DMS153 (cell line): ENCODE data around the gene ZNG1F.
"Not testable (repeated sequence)": the region's sequence is repeated elsewhere in the genome, so short reads cannot be mapped to it uniquely, and the experiment has no call there.

Source experiments
- DNase-seq: peaks from one replicate; lab custom pipeline; 2025; lab: John Stamatoyannopoulos, UW

Gene ZNG1F

GRCh38 chr9:41189217-41189616 is at the start of gene ZNG1F:
Gene ZNG1F, minus strand, starts transcription at chr9:41189317. Its CDS starts 59 bp downstream, at chr9:41189258.
- DNase-seq, result not testable (repeated sequence)

DNA sequence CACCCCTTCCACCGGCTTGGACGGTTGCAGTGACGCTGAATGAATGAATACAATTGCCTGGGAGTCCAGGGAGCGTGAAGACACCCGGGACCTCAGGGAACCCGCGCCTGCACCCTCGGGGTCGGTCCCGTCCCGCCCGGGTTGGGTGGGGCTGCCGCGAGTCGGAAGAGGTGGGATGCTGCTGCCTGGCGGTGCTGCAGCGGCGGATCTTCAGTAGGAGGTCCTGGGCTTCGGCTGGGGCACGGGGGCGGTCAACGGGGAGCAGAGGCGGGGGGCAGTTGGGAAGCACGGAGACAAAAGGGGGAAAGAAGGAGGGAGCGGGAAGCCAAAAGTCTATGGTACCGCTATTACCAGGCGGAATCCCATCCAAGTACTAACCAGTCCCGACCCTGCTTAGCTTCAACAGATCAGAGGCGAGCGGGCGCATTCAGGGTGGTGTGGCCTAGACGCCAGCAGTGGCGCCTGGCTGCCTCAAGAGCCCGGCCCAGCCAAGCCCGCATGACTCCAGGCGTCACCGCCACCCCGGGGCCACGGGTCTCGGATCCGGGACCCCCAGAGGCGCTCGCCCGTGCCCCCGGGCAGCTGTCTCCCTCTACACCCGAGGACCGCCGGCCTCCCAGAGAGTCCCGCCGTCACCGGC is 48.1 kb upstream of the ZNG1F start:
- DNase-seq, result not testable (repeated sequence)

GRCh38 chr9:41236486-41237109 is 47.5 kb upstream of the ZNG1F start:
- not testable (repeated sequence) for DNase-seq

DNA sequence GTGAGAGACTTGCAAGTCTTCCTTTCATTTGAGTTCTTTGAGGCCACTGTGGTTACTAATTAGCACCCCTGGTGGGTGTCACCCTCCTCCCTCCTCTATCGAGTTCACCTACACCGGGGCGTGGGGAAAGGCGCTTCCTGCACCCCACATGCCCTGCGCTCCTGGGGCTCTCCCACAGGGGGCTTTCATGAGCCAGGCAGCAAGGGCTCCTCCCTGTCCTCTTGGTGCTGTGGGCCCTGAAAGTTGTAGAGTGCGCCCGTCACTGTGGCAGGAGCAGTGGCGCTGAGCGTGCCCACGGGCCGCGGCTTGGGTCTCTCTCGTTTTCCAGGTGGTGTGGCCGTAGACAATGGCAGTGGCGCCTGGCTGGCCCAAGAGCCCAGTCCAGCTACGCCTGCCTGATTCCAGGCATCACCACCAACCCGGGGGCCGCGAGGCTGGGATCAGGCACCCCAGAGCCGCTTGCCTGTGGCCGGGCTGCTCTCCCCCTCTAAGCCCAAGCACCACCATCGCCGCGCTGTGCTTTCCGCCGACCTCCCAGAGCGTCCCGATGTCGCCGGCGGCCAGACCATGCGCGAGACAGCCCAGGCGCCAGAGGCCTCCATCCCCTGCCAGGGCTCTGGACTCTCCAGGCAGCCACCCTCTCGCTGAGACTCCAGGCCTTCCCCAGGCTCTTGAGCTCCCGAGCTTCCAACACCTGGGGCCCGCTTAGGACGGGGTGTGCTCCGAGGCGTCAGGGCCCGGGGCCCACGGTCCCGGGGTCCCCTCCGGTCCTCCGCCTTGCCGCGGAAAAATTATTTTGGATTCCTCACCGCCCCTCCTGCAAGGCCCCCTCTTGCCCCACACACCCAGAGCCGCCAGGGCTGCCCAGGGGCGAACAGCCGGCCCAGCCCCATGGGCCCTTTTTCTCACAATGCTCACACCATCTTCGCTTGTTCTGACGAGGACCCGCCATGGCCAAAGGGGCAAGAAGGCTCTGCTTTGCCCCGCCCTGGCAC is 46.0 kb upstream of the ZNG1F start:
- not testable (repeated sequence) for DNase-seq

DNA sequence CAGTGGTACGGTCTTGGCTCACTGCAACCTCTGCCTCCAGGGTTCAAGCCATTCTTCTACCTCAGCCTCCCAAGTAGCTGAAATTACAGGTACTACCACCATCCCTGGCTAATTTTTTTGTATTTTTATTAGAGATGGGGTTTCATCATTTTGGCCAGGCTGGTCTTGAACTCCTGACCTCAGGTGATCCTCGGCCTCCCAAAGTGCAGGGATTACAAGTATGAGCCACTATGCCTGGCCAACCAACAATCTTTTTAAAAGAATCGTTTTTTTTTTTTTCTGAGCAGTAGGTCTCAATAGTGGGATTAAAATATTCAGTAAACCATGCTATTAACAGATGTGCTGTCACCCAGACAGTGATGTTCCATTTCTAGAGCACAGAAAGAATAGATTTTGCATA is 45.1 kb upstream of the ZNG1F start:
- not testable (repeated sequence) for DNase-seq

- not testable (repeated sequence) for DNase-seq
Measured at GRCh38 chr9:41232326-41232725, 43.2 kb upstream of the ZNG1F start.

DNA sequence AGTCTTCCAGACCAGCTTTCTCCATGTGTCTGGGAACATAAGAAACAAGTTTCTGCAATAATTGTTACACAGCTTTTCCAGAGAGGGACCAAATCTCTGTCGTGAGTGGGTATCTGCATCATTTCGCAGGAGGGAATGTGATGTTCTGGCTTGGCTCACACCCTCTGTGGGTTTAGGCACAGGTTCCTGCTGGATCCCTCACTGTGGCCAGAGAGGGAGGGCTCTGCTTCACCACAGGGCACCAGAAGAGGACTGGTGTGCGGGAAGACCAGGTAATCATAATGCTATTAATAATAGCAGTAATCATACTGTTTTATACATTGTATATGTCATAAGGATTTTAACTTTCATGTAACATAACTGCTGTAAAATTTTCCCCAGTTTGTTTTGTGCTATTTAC is 41.3 kb upstream of the ZNG1F start:
- DNase-seq, result not testable (repeated sequence)

DNA sequence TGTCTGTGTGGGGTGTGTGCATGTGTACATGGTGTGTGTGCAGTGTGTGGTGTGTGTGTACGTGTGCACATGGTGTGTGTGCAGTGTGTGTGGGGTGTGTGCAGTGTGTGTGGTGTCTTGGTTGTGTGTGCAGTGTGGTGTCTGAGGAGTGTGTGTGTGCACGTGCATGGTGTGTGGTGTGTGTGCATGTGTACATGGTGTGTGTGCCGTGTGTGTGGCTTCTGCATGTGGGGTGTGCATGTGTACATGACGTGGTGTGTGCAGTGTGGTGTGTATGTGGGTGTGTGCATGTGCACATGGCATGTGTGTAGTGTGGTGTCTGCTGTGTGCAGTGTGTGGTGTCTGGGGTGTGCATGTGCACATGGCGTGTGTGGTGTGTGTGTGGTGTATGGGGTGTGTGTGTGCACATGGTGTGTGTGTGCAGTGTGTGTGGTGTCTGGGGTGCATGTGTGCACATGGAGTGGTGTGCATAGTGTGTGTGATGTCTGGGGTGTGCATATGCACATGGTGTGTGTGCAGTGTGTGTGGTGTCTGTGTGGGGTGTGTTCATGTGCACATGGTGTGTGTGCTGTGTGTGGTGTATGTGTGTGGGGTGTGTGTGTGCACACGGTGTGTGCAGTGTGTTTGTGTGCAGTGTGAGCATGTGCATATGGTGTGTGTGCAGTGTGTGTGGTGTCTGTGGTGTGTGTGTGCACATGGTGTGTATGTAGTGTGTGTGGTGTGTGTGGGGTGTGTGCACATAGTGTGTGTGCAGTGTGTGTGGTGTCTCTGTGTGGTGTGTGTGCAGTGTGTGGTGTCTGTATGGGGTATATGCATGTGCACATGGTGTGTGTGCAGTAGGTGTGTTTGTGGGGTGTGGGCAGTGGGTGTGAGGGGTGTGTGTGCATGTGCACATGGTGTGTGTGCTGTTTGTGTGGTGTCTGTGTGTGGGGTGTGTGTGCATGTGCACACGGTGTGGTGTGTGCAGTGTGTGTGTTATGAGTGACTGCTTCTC is 40.6 kb upstream of the ZNG1F start:
- no peak for DNase-seq

GRCh38 chr9:41219831-41220230 is 30.7 kb upstream of the ZNG1F start:
- DNase-seq, result not testable (repeated sequence)

- DNase-seq, result not testable (repeated sequence)
Measured at GRCh38 chr9:41188439-41188838, 678 bp downstream of the ZNG1F start.

DNA sequence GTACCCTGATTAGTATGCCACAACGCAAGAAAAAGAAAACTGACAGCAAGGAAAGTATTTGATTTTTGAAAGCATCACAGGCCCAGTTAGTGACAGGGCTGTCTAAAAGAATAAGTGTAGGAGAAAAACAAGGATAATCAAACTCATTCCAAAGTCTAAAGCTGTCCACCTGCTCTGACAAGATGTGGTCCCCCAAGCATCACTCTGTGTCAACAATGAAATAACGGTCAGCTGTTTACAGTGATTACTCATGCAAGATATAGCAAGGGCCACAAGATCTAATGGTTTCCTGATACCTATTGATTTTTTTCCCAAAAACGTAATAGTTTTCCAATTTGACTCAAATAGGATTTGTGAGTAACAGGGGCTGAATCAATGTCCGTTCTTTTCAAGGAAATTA is 14.1 kb downstream of the ZNG1F start:
- not testable (repeated sequence) for DNase-seq

GRCh38 chr9:41150116-41150515 is 39.0 kb downstream of the ZNG1F start:
- not testable (repeated sequence) for DNase-seq

DNA sequence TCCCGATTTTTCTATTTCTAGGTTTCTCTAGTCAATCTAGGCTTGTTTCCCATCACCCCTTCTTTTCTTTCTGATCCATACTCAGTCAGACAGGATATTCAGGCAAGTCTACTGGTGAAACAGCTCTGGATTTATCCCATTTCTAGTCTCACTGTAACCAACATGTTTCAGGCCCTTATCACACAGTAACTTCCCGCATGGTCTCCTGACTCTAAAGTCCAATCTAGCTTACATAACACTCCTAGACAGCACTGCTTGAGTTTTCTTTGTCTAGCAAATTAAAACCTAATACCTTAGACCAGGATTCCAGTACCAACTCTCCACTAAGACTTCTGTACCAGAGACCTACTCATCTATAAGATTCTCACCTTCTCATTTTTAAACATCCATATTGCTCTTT is 47.2 kb downstream of the ZNG1F start:
- DNase-seq, result not testable (repeated sequence)

DNA sequence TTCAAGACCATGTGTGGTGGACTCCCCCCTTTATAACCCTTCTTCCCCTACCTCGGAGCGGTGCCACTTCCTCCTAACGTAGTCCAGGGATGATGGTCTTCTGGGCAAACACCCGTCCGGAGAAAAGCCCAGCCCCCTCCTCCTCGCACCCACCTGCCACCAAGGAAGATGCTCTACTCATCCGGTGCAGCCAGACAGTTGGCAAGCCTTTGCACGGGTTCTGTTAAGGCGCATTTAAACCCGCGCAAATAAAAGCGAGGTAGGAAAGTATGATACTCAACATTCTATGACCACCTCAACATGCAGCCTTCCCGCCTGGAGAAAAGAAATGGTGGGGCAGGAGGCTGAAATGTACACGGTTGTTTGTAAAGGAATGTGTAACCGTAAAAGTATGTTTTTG is 60.5 kb downstream of the ZNG1F start, which contains the start of gene FOXD4L6:
Gene FOXD4L6 (minus strand): TSS at position 101 of the 400 bp plus-strand sequence. CDS start 298 bp downstream, outside the sequence.
- not testable (repeated sequence) for DNase-seq

DNA sequence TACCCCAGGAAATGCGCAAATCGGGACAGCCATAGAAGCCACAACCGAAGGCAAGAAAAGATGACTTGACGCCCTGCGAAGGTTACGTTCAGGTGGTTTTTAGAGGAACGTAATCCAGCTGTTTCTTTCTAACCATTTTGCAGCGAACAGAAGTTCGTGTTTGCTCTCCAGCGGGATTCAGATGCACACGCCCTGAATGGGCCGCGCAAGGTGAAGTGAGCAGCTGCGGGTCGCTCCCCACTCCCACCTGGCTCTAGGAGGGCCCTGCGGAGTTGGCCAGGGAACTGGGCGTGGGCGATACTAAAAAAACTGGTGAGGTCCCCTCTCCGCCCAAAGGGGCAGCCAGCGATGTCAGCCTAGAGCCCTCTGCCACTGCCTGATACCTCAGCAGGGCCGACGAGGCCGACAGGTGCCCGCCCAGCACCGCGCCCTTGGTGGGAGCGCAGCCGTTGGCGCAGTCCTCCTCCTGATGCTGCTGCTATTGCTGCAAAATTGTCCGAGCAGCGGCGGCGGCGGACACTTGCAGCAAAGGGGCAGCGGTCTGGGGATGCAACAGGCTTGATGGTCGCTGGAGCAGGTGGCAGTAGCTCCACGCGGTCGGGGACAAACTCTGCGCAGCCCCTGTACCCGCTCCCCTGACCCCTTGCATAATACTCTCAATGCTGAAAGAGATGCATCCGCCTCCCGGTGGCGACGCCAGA is 62.2 kb downstream of the ZNG1F start:
- DNase-seq, result not testable (repeated sequence)

GRCh38 chr9:41125936-41126335 is 63.2 kb downstream of the ZNG1F start:
- DNase-seq, result not testable (repeated sequence)

GRCh38 chr9:41125109-41125658 is 63.9 kb downstream of the ZNG1F start:
- DNase-seq, result not testable (repeated sequence)

DNA sequence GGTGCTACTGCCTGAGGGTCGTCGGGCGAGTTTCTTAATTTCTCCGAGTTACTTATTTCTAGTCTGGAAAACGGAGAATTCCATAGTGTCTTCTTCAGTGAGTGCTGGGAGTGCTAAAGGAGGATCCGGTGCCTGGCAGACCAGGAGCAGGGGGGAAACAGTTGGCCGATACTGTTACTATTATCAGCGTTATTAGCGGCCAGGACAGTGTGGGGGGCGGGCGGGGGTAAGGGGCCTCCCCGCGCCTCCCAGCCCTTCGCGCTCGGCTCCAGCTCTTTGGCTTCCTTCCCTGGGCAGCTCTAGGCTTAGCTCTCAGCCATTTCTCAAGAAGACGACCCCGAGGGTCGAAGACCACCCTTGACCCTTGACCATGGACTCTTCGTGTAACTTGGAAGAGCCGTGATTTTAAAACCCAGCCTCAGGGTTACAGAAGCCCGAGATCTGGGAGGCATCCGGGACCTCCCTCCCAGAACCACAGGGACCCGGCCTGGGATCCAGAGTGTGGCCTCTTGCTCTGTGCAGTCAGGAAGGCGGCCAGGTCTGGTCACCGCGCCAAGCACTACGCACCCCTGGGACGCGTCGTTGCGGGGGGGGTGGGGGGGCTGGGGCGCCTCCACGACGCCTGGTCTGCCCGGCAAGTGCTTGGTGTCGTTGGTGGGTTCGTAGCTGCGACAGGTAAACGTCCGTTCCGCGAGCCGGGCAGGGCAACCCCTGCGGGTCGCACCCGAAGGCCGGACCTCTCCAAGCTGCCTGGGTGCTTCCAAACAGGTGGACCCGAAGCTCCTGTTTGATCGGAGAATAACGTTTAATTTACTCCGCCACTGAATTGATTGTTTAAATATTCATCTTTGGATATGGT is 64.6 kb downstream of the ZNG1F start:
- DNase-seq, result not testable (repeated sequence)

- not testable (repeated sequence) for DNase-seq
Measured at GRCh38 chr9:41123812-41124211, 65.3 kb downstream of the ZNG1F start.
